GM12892 (cell line): ENCODE data around the gene CD247.

Experiments
- POLR2A ChIP-seq: IDR thresholded peaks from 2 replicates; pipeline ENCODE4 v1.6.1; 2011; ENCODE audit warnings: low read depth, low read length, control low read depth
- POLR2AphosphoS5 ChIP-seq: IDR thresholded peaks from 2 replicates; pipeline ENCODE4 v1.6.1; 2011; ENCODE audit warnings: low read depth, low read length, control low read depth
- TAF1 ChIP-seq: IDR thresholded peaks from 2 replicates; pipeline ENCODE4 v1.6.1; 2011; ENCODE audit warnings: low read depth, mild to moderate bottlenecking, control low read depth, low read length, borderline replicate concordance

GRCh38 chr1:167499664-167500101 lies 18.6 kb downstream of the CD247 start:
- TF ChIP-seq POLR2A, result no peak
- TF ChIP-seq TAF1, result no peak
- no peak for TF ChIP-seq POLR2AphosphoS5
